MCF 10A (cell line): ENCODE measurements around the gene BRAF. TPM values are rescaled to one million over a fixed set of nuclear protein-coding genes. Genes with fewer than 3 reads are reported as not detected.
A peak's percentile ranks its signal among the peaks of the same experiment; 100 is the strongest.

ENCODE experiments used
- BruUV-seq: library from RNA; stranded (reverse); fragments of 400-500 nt; replicated peaks from 2 replicates; lab custom pipeline; 2021; lab: Mats Ljungman, UMichigan
- CTCF ChIA-PET: fragments of 300-600 bp; sonication (Branson Sonifier 250); formaldehyde crosslinking; extraction: SDS; loops from one replicate; lab custom pipeline; 2021; ENCODE audit warnings: antibody characterized with exemption, inconsistent platforms; lab: Yijun Ruan, JAX
- POLR2A ChIA-PET: fragments of 300-600, 350-650 bp; sonication (Branson Sonifier 250); formaldehyde crosslinking; extraction: SDS; loops from one replicate; lab custom pipeline; 2020; ENCODE audit warnings: antibody characterized with exemption, inconsistent platforms; lab: Yijun Ruan, JAX
- DNase-seq: peaks from one replicate; pipeline ENCODE4 v3.0.0-alpha.2; 2018; ENCODE audit not compliant: unreplicated experiment
- H3K27ac Mint-ChIP-seq: one replicate; pipeline ENCODE4 v1.8.0; 2022; ENCODE audit warnings: mild to moderate bottlenecking, low read depth, mixed read lengths; ENCODE audit not compliant: unreplicated experiment
- H3K27me3 Mint-ChIP-seq: one replicate; pipeline ENCODE4 v1.8.0; 2022; ENCODE audit warnings: mixed read lengths; ENCODE audit not compliant: insufficient read depth, unreplicated experiment
- H3K36me3 Mint-ChIP-seq: one replicate; pipeline ENCODE4 v1.8.0; 2022; ENCODE audit warnings: mild to moderate bottlenecking, moderate library complexity, mixed read lengths; ENCODE audit not compliant: insufficient read depth, unreplicated experiment
- H3K4me1 Mint-ChIP-seq: one replicate; pipeline ENCODE4 v1.8.0; 2022; ENCODE audit warnings: mixed read lengths; ENCODE audit not compliant: insufficient read depth, unreplicated experiment
- H3K4me3 Mint-ChIP-seq: one replicate; pipeline ENCODE4 v1.8.0; 2022; ENCODE audit warnings: mild to moderate bottlenecking, moderate library complexity, mixed read lengths; ENCODE audit not compliant: unreplicated experiment
- H3K9me3 Mint-ChIP-seq: one replicate; pipeline ENCODE4 v1.8.0; 2022; ENCODE audit warnings: mixed read lengths; ENCODE audit not compliant: unreplicated experiment
- intact Hi-C: fragments of 100-400 bp; cut with micrococcal nuclease; formaldehyde crosslinking; loops from 2 replicates; pipeline ENCODE4 v1.14.1; 2022
- total RNA-seq: library from RNA; stranded (reverse); gene quantifications from 2 replicates; pipeline ENCODE4 v1.2.3, GENCODE V29; 2022
- TF ChIP-seq, protein P1 (sequence below): fragments of 200-600 bp; IDR thresholded peaks from one replicate; pipeline ENCODE4 v1.8.0; 2022; ENCODE audit warnings: antibody characterized with exemption, mild to moderate bottlenecking; ENCODE audit not compliant: unreplicated experiment

The BRAF gene
- total RNA-seq, 1 experiment from 2014 or later, result 33.7 TPM

DNA sequence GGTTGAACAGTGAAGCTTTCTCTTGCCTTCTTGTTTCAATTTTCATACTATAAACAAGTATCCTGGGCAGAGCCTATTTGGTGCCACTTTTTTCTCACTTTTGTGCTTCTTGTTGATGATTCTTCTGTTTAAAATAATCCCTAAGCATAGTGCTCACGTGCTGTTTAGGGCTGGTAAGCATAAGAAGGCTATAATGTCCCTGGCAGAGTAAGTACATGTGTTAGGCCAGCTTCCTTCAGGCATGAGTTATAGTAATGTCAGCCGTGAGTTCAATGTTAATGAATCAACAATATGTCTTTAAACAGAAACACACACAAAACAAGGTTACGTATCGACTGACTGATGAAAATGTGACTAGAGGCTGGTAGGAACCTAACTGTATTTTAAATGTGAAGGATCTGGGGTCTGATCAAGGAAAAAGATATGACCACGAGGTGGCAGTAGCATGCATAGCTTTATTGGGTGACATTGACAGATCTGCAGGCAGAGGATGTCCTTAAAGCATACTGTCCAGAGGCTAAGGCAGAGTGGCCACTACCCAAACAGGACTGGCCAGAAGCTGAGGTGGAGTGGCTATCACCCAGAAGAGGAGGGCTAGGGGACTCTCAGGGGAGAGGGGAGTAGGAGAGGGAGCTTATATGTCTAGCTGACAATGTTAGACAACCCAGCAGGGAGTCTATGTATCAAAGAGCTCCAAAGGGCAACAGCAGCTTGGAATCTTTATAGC is 113.7 kb downstream of the BRAF start:
- Mint-ChIP-seq H3K27me3 (no peaks in the 10 kb centered on the region), H3K4me1 (peaks cover 6% of the 10 kb centered on the region), H3K4me3 (no peak overlapping the region), H3K9me3 (no peaks in the 10 kb centered on the region), H3K36me3 (peaks cover 15% of the 10 kb centered on the region), H3K27ac (no peak overlapping the region)
- no TSS peak for BruUV-seq
- intact Hi-C loops, result loop anchor here (1.0 to 2.0 kb wide), 4 partner anchors 113 to 840 kb away; partner anchors contain the start of gene BRAF
- DNase-seq, result peak; percentile 77
- CTCF ChIA-PET, result interaction anchor here (0.5 to 8.0 kb wide), 64 partner anchors 10 to 892 kb away, joined by 3 to 145 read pairs (median 4); partner anchors contain the start of genes BRAF and MRPS33
- POLR2A ChIA-PET, result interaction anchor here (0.8 to 3.8 kb wide), 5 partner anchors 11 to 839 kb away, joined by 3 to 22 read pairs (median 4); partner anchors contain the start of gene MRPS33
- TF ChIP-seq, protein P1, sequence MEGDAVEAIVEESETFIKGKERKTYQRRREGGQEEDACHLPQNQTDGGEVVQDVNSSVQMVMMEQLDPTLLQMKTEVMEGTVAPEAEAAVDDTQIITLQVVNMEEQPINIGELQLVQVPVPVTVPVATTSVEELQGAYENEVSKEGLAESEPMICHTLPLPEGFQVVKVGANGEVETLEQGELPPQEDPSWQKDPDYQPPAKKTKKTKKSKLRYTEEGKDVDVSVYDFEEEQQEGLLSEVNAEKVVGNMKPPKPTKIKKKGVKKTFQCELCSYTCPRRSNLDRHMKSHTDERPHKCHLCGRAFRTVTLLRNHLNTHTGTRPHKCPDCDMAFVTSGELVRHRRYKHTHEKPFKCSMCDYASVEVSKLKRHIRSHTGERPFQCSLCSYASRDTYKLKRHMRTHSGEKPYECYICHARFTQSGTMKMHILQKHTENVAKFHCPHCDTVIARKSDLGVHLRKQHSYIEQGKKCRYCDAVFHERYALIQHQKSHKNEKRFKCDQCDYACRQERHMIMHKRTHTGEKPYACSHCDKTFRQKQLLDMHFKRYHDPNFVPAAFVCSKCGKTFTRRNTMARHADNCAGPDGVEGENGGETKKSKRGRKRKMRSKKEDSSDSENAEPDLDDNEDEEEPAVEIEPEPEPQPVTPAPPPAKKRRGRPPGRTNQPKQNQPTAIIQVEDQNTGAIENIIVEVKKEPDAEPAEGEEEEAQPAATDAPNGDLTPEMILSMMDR, result peak; percentile 79

DNA sequence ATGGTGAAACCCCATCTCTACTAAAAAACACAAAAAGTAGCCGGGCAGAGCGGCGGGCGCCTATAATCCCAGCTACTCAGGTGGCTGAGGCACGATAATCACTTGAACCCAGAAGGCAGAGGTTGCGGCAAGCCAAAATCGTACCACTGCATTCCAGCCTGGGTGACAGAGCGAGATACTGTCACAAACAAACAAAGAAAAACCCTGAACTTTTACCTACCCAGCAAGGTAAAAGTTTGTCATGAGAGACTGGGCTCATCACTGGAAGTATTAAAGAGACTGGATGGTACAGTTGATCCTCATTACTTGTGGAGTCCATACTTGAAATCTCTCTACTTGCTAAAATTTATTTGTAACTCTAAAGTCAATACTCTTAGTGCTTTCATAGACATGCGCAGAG is 114.3 kb downstream of the BRAF start:
- H3K27ac Mint-ChIP-seq, result no peak overlapping the region
- DNase-seq, result no peak
- H3K36me3 Mint-ChIP-seq, result peaks cover 15% of the 10 kb centered on the region
- BruUV-seq, result no TSS peak
- no peaks in the 10 kb centered on the region for H3K9me3 Mint-ChIP-seq
- ChIA-PET CTCF (interaction anchor here (0.5 to 8.0 kb wide), 44 partner anchors 9 to 891 kb away, joined by 3 to 145 read pairs (median 5); partner anchors contain the start of genes BRAF and MRPS33), POLR2A (interaction anchor here (0.7 to 3.8 kb wide), 4 partner anchors 11 to 839 kb away, joined by 3 to 22 read pairs (median 4); partner anchors contain the start of gene MRPS33)
- H3K4me3 Mint-ChIP-seq, result no peak overlapping the region
- H3K27me3 Mint-ChIP-seq, result no peaks in the 10 kb centered on the region
- intact Hi-C loops, result loop anchor here (2.0 kb wide), 1 partner anchor 840 kb away; no protein-coding TSS in a partner anchor
- peaks cover 6% of the 10 kb centered on the region for H3K4me1 Mint-ChIP-seq
- TF ChIP-seq, protein P1, result no peak

DNA sequence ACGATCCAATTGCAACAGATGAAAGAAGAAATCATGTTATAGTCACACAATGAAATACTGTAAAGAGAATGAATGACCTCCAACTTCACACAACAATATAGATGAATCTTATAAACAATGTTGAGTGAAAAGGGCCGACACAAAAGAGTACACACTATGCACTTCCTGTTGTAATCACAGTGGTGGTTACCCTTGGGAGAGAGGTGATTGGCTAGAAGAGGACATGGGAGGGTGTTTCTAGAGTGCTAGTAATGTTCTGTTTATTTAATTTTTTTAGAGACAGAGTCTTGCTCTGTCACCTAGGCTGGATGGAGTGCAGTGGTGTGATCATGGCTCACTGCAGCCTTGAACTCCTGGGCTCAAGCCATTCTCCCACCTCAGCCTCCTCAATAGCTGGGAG is 145.8 kb downstream of the BRAF start:
- Mint-ChIP-seq H3K4me1 (no peaks in the 10 kb centered on the region), H3K36me3 (peaks cover 35% of the 10 kb centered on the region), H3K9me3 (no peaks in the 10 kb centered on the region), H3K4me3 (no peak overlapping the region), H3K27me3 (no peaks in the 10 kb centered on the region), H3K27ac (no peak overlapping the region)
- POLR2A ChIA-PET, result no interaction called here
- intact Hi-C loops, result no loop called here
- no TSS peak for BruUV-seq
- no peak for DNase-seq
- CTCF ChIA-PET, result interaction anchor here (0.6 kb wide), 1 partner anchor 31 kb away, joined by 5 read pairs; no protein-coding TSS in a partner anchor
- TF ChIP-seq, protein P1, result no peak

DNA sequence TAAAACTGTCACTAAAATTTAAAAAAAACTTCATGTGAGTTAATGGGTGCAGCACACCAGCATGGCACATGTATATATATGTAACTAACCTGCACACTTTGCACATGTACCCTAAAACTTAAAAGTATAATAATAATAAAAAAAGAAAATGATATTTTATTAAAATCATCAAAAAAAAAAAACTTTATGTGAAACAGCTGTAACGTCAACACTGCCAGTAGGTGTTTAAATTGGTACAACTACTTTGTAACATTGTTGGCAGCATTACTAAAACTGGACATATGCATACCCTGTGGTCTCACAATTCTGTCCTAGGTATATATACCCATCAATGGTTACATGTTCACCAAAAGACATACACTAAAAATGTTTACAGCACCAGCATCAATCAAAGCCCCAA is 146.2 kb downstream of the BRAF start:
- Mint-ChIP-seq H3K4me1 (no peaks in the 10 kb centered on the region), H3K27ac (no peak overlapping the region), H3K9me3 (no peaks in the 10 kb centered on the region), H3K4me3 (no peak overlapping the region), H3K36me3 (peaks cover 34% of the 10 kb centered on the region), H3K27me3 (no peaks in the 10 kb centered on the region)
- no peak for DNase-seq
- intact Hi-C loops, result no loop called here
- ChIA-PET CTCF (interaction anchor here (0.6 to 0.9 kb wide), 2 partner anchors 31 to 32 kb away, joined by 3 to 5 read pairs; no protein-coding TSS in a partner anchor), POLR2A (no interaction called here)
- TF ChIP-seq, protein P1, result no peak
- BruUV-seq, result no TSS peak
